Neural progenitor cell (in vitro differentiated cells): Measurements from ENCODE around the gene PSKH1.

Source experiments
- CTCF ChIP-seq: fragments of 200-600 bp; sonication (generic); IDR thresholded peaks from 2 replicates; pipeline ENCODE4 v1.5.1; 2017; ENCODE audit warnings: antibody characterized with exemption, mild to moderate bottlenecking
- EZH2phosphoT487 ChIP-seq: fragments of 200-600 bp; sonication (generic); IDR thresholded peaks from 2 replicates; pipeline ENCODE4 v1.6.1; 2017; ENCODE audit warnings: antibody characterized with exemption

- TF ChIP-seq CTCF (no peak), EZH2phosphoT487 (no peak)
Measured at GRCh38 chr16:67961551-67961957, 68.5 kb downstream of the PSKH1 start.
